GM19328 (cell line): Measurements from ENCODE around the gene SMAD7.

ENCODE experiments used
- ATAC-seq: cut with Tn5 transposase; IDR thresholded peaks from one replicate; pipeline ENCODE4 v1.9.1; 2021; ENCODE audit warnings: mild to moderate bottlenecking, moderate library complexity; ENCODE audit not compliant: unreplicated experiment

SMAD7 gene

GRCh38 chr18:48947560-48947959, 3.2 kb downstream of the SMAD7 start:
- no peak for ATAC-seq

- ATAC-seq: no peak
Observed at GRCh38 chr18:48947092-48947491, 3.7 kb downstream of the SMAD7 start.

DNA sequence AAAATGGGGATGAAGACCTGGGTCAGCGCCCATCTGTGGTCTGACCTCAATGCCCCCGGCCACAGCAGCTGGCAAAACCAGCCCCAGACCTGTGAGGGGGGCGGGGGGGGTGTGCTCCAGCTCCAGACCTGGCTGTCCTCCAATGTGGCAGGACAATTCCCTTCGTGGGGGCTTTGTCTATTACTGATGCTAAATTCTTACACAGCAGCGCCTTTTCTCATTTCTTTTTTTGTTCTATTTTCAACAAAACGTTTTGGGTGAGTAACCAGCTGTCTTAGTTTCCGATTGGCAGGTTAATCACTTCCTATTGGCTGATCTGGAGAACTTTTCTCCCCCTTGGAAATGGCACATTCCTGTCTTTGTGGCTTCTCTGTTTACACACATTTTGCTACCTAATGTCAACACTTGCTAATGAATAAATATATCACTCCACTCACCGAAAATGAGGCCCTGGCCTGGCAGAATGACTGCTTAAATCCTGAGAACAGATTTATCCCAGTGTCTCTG, 4.4 kb downstream of the SMAD7 start:
- ATAC-seq: no peak

- ATAC-seq: no peak
Observed at GRCh38 chr18:48945953-48946217, 4.9 kb downstream of the SMAD7 start.

- ATAC-seq: no peak
Observed at GRCh38 chr18:48944634-48945033, 6.1 kb downstream of the SMAD7 start.

GRCh38 chr18:48943736-48944527, 6.8 kb downstream of the SMAD7 start:
- no peak for ATAC-seq

DNA sequence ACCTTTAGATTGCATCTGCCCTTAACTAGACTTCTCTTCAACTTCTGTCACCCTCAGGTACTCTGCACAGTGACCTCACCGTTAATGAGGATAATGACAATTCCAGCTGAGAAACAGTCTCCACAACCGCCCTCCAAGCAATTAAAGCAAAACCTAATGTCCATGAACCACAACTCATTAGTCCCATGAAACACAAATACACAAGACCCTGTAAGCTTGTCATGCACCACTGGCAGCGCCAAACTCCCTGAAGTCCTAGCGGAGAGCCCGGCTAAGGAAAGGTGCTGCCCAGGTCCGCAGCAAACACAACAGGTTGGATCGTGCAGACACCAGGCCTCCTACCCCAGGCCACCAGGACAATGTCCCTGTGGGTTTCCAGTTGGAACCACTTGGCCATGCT, 7.4 kb downstream of the SMAD7 start:
- no peak for ATAC-seq

DNA sequence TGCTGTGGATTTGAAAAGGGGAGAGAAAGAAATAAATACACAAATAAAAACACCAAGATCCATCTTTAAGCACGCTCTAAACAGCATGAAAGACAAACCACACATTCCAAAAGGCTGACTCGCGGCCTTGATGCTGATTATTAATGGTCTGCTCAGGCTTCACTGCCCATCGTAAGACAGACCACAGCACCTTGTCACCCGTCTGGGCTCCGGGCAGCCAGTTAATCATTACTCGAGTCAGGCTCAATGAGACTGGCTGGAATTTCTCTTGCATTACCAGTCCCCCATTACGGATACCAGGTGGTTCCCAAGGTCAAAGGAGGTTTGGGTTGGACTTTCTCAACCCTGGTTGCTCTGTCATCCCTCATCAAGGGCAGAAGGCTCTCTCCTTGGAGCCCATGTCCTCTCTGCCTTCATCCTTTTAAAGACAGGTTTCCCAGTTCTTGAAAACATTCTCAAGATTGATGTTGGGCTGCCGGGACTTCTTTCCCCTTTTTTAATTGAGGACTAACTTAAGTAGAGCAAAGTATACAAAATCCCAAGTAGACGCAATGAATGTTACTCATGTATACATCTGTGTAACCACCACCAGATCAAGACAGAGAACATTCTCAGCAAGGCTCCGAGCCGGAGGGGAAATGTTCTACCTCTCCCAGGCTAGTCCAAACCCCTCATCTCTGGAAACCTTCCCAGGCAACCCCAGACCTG, 8.1 kb downstream of the SMAD7 start:
- no peak for ATAC-seq

DNA sequence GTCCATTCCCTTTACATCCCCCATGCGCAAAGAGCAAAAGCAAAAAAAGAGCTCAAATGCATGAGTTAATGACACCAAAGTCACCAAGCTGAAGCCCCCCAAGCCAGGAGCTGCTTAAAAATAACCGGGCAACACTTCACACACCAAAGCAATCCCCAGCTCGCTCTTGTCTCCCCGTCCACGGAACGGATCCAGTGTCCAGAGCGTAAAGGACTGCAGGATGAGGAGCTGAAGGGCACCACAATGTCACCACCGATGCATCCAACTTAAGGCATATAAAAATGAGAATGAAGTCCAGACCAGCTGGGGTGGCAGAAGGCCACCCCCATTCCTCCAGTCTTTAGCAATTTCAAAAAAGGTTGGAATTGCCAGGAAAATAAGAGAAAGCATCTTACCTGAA, 8.7 kb downstream of the SMAD7 start:
- ATAC-seq: no peak

- no peak for ATAC-seq
Observed at GRCh38 chr18:48941672-48942071, 9.1 kb downstream of the SMAD7 start.

DNA sequence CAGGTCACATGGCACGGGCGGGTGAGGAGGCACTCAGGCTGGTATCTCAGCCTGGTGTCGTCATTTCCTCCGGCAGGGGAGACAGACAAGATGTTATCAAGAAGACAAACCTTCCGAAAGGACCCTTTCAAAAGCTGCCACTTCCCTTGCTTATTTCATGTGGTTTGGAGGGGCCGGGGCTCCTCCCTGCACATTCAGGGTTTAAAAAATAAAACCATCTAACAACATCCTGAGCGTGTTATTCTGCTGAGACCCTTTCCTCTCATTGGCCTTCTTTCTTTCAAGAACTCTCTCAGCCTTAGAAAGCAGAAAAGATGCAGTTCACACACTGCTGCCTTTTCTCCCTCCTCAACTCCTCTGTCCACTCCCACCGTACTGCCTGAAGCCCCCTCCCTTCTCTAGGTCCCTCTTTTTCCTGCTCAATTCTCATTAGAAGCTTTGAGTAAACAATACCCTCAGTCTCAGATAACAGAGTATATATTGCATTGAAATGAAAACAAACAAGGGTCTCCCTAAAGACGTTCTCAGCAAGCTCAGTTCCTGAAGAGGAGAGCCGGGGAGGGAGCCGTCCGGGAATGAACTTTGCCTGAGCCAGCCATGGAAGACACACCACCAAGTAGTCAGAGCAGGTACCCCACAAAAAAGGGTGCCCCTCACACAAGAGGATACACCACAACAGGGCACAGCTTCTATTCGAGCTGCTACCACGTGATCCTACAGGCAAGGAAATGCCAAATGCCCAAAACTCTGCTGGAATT, 9.7 kb downstream of the SMAD7 start:
- ATAC-seq: no peak

GRCh38 chr18:48939205-48940097, 11.3 kb downstream of the SMAD7 start:
- ATAC-seq: no peak

GRCh38 chr18:48938827-48939204, 11.9 kb downstream of the SMAD7 start:
- ATAC-seq: no peak

DNA sequence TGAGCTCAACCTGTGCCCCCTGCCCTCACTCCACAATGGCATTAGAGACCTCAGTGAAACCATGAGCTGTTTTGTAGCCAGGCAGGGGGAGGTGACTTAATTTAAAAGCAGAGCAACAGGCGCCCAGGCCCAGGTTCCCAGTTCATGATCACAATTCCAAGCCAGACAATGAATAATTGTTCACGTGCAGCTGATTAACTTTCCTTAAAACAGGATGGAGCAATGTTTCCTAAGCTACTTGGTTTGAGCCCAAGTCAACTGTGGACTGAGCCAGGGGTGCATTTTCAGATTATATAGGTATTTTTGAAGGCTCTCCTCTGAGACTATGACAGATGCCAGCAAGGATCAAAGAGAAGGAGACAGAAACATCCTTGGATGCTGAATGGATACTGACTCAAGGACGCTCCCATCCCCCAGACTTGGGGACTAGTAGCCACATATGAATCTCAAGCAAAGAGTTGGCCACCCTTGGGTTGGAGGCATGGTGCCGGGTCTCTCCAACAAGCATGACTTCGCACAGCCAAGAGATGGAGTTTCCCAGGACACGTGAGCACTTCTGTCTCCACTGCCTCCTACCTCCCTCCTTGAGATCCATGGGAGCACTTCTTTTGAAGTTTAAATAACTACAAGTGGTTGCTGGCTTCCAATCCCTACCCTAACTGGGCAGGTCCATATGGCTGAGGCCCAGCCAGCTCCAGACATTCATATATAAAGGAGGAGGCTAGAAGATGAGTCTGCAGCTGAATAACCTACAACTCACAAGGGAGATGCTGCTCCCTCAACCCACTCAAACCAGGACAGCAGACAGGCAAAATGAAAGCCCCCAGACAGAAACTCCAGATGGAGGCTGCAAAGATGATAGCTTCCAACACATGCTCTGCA, 12.7 kb downstream of the SMAD7 start:
- no peak for ATAC-seq

- no peak for ATAC-seq
Observed at GRCh38 chr18:48935433-48935774, 15.4 kb downstream of the SMAD7 start.

- ATAC-seq: peak; percentile 57
Observed at GRCh38 chr18:48934723-48935432, 15.9 kb downstream of the SMAD7 start.

DNA sequence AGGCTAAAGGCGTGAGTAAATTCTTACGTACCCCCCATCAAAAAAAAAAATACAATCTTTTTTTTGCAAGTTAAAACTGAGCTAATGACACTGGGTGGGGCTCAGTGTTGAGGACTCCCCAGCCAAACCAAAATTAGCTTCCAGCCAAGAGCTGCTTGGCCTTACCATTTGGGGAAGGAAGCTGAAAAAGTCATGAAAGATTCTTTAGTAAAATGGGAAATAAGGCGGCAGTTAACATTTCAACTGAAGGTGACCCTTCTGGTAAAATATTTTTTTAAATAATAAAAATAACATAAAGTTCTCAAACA, 16.4 kb downstream of the SMAD7 start:
- no peak for ATAC-seq

DNA sequence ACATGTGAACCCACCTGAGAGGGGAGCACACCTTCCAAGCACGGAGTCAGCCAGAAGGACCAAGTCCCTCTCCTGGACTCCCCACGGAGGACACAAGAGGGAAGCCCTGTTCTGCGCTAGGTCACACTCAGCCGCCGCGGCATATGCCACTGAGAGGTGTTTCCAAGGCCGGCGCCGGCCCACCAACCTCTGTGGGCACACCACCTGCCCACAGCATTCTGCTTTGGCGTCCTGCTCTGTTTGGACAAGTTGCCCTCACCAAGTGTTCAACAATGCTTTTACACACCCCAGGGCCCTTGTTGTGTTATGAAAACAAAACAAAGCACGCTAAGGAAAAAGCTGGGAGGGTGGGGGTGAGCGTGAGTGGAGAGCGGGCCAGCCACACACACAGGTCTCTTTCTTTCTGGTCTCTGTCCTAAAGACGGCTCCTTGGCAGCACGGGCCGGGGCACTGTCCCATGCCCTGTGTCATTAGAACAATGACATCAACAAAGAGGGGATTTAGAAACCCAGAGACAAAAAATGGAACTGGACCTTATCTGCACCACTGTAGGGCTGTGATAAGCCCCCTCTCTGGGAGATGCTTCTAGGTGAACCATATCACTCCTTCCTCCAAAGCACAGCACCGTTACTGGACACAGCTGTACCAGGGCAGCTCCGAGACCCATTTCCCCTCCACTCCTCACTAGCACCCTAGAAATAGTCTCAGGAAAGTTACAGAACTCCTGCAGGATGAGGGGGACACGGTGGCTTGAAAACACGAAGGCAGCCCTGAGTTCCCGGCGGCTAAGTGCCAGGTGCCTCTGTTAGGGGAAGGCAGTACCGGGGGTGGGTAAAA, 17.0 kb downstream of the SMAD7 start:
- ATAC-seq: no peak
